HepG2 (cell line): ENCODE data around the gene STRBP. TPM values are rescaled to one million over a fixed set of nuclear protein-coding genes. Genes with fewer than 3 reads are reported as not detected.

Experiments used
- ATAC-seq: fragments of 200-7000 bp; cut with Tn5 transposase; 3 replicates; pipeline ENCODE4 v1.9.1; 2020; ENCODE audit warnings: mild to moderate bottlenecking, moderate library complexity
- BruUV-seq: library from RNA; stranded (reverse); fragments of 400-500 nt; replicated peaks from 2 replicates; lab custom pipeline; 2021; lab: Mats Ljungman, UMichigan
- CTCF ChIA-PET: fragments of 300-600 bp; formaldehyde crosslinking; extraction: SDS; loops from one replicate; lab custom pipeline; 2021; ENCODE audit warnings: low total read pairs, inconsistent platforms, low intra/inter-chr PET ratio; lab: Yijun Ruan, JAX
- POLR2A ChIA-PET: fragments of 350-600 bp; sonication (Branson Sonifier 250); formaldehyde crosslinking; loops from one replicate; lab custom pipeline; 2020; ENCODE audit warnings: antibody characterized with exemption, inconsistent platforms; lab: Yijun Ruan, JAX
- DNase-seq: peaks from one replicate; pipeline ENCODE4 v3.0.0-alpha.2; 2015; ENCODE audit warnings: low spot score
- FAIRE-seq: peaks from 3 replicates; lab custom pipeline; 2011; peaks lifted over from hg19 to GRCh38; lab: Jason Lieb, UNC
- H2AFZ ChIP-seq: one replicate; pipeline ENCODE4 v1.6.1; 2011; ENCODE audit warnings: low read length, inconsistent platforms
- H3K27ac ChIP-seq: fragments of 300-600 bp; 3 replicates; pipeline ENCODE4 v1.8.0; 2011; ENCODE audit warnings: mixed run types, mild to moderate bottlenecking, mixed read lengths, low read length, inconsistent platforms; ENCODE audit not compliant: insufficient read depth; ENCODE audit errors: extremely low read length
- H3K27me3 ChIP-seq, 2 experiments: fragments of 200-600 bp in 1 of 2; 2 replicates in 1 of 2; 3 replicates in 1 of 2; pipeline versions ENCODE4 v1.6.0 to v1.8.0; 2011; ENCODE audit warnings: low read length in 2 of 2, mild to moderate bottlenecking in 2 of 2, moderate library complexity in 2 of 2, inconsistent platforms in 1 of 2; ENCODE audit not compliant: insufficient read depth in 2 of 2, control insufficient read depth in 1 of 2
- H3K36me3 ChIP-seq, 2 experiments: fragments of 200-600 bp in 1 of 2; replicated peaks in 1 of 2; 2 replicates in 1 of 2; 3 replicates in 1 of 2; pipeline versions ENCODE4 v1.5.1 to v1.8.0; 2011; ENCODE audit warnings: low read length in 2 of 2, inconsistent platforms in 1 of 2; ENCODE audit not compliant: insufficient read depth in 2 of 2, control insufficient read depth in 1 of 2
- H3K4me1 ChIP-seq: 2 replicates; pipeline ENCODE4 v1.5.1; 2012; ENCODE audit warnings: low read length, inconsistent platforms; ENCODE audit not compliant: insufficient read depth
- H3K4me2 ChIP-seq: 2 replicates; pipeline ENCODE4 v1.6.0; 2011; ENCODE audit warnings: low read depth, low read length, inconsistent platforms
- H3K4me3 ChIP-seq, 3 experiments: fragments of 200-600 bp in 1 of 3; sonication (generic), shearing (Covaris generic) in 1 of 3; replicated peaks in 1 of 3; 2 replicates each; pipeline ENCODE4 v1.5.1; 2011 to 2016; ENCODE audit warnings: low read length in 3 of 3, inconsistent platforms in 2 of 3, low read depth in 2 of 3, mild to moderate bottlenecking in 2 of 3, control low read depth in 1 of 3, mixed read lengths in 1 of 3; ENCODE audit not compliant: insufficient read depth in 1 of 3
- H3K79me2 ChIP-seq: one replicate; pipeline ENCODE4 v1.6.1; 2011; ENCODE audit warnings: low read length, inconsistent platforms; ENCODE audit not compliant: insufficient read depth
- H3K9ac ChIP-seq: 2 replicates; pipeline ENCODE4 v1.6.0; 2011; ENCODE audit warnings: mild to moderate bottlenecking, low read depth, low read length, inconsistent platforms; ENCODE audit not compliant: insufficient read depth
- H3K9me3 ChIP-seq: 2 replicates; pipeline ENCODE4 v1.5.1; 2012; ENCODE audit warnings: mild to moderate bottlenecking, low read length
- H4K20me1 ChIP-seq: 2 replicates; pipeline ENCODE4 v1.6.0; 2011; ENCODE audit warnings: inconsistent platforms, mild to moderate bottlenecking, low read length, moderate library complexity; ENCODE audit not compliant: insufficient read depth
- AHR ChIP-seq: IDR thresholded peaks from 2 replicates; pipeline ENCODE4 v1.6.1; 2018; ENCODE audit warnings: missing genetic modification reagents, missing compliant biosample characterization
- BRCA1 ChIP-seq: sonication (generic); formaldehyde crosslinking; IDR thresholded peaks from 2 replicates; pipeline ENCODE4 v1.4.0; 2020; ENCODE audit warnings: missing genetic modification reagents
- GATAD1 ChIP-seq: IDR thresholded peaks from 2 replicates; pipeline ENCODE4 v1.6.1; 2016; ENCODE audit warnings: missing genetic modification reagents, missing compliant biosample characterization
- KDM5B ChIP-seq: sonication (generic); formaldehyde crosslinking; IDR thresholded peaks from 2 replicates; pipeline ENCODE4 v1.4.0; 2020; ENCODE audit warnings: missing genetic modification reagents, mild to moderate bottlenecking, borderline replicate concordance
- SMYD3 ChIP-seq: sonication (generic); formaldehyde crosslinking; IDR thresholded peaks from 2 replicates; pipeline ENCODE4 v1.8.1; 2023; ENCODE audit warnings: mild to moderate bottlenecking, missing genetic modification reagents
- SNRNP70 ChIP-seq: fragments of 200-400 bp; formaldehyde crosslinking; IDR thresholded peaks from 2 replicates; pipeline ENCODE4 v1.6.1; 2017; ENCODE audit warnings: mild to moderate bottlenecking, low read depth, low read length, moderate library complexity
- ZNF337 ChIP-seq: sonication (generic); formaldehyde crosslinking; IDR thresholded peaks from 2 replicates; pipeline ENCODE4 v1.5.1; 2020; ENCODE audit warnings: missing genetic modification reagents, low read depth, mild to moderate bottlenecking, borderline replicate concordance
- WGBS: methylation state at CpG from one replicate; pipeline ENCODE4 v1.1.6; 2017; ENCODE audit warnings: low lambda C conversion rate; 5-methylcytosine and 5-hydroxymethylcytosine counted together
- in situ Hi-C: cut with HindIII; loops from 2 replicates; pipeline ENCODE4 v1.10.0; 2017; ENCODE audit warnings: low pct_unique_long_range_greater_than_20kb; ENCODE audit not compliant: extremely low pct_ligation_motif_present
- intact Hi-C: fragments of 100-400 bp; cut with micrococcal nuclease; formaldehyde crosslinking; loops from one replicate; pipeline ENCODE4 v1.10.0; 2022; ENCODE audit not compliant: unreplicated experiment
- polyA plus RNA-seq, 8 experiments: library from polyadenylated mRNA; depleted of rRNA in 3 of 8; stranded (reverse) in 7 of 8; unstranded in 1 of 8; fragments of >200 nt; fragmentation: Illumina TruSeq in 4 of 8; extraction: Trizol in 4 of 8; gene quantifications; 2 replicates each; pipeline versions ENCODE4 v1.2.1 to v1.2.3, GENCODE V29; 2011 to 2016; ENCODE audit warnings: low read depth in 4 of 8, missing spikeins in 1 of 8, mixed read lengths in 1 of 8; ENCODE audit not compliant: insufficient read depth in 1 of 8
- total RNA-seq, 5 experiments: library from RNA; depleted of rRNA; stranded (reverse); fragments of >200 nt; fragmentation: Illumina TruSeq; extraction: Trizol; gene quantifications; 2 replicates each; pipeline ENCODE4 v1.2.3, GENCODE V29; 2016; ENCODE audit warnings: low read depth in 1 of 5
- TF ChIP-seq, protein P1 (sequence below): sonication (generic); formaldehyde crosslinking; IDR thresholded peaks from 2 replicates; pipeline ENCODE4 v1.4.0; 2020; ENCODE audit warnings: missing genetic modification reagents, borderline replicate concordance
- TF ChIP-seq, protein P2 (sequence below): sonication (generic); formaldehyde crosslinking; IDR thresholded peaks from 2 replicates; pipeline ENCODE4 v1.4.0; 2020; ENCODE audit warnings: missing genetic modification reagents, borderline replicate concordance

The STRBP gene
- total and polyA plus RNA-seq, 2 of the 13 experiments (the other 11 are each of a cell fraction or from before 2014, with no cell fraction given), result 14.5 to 38.5 TPM

DNA sequence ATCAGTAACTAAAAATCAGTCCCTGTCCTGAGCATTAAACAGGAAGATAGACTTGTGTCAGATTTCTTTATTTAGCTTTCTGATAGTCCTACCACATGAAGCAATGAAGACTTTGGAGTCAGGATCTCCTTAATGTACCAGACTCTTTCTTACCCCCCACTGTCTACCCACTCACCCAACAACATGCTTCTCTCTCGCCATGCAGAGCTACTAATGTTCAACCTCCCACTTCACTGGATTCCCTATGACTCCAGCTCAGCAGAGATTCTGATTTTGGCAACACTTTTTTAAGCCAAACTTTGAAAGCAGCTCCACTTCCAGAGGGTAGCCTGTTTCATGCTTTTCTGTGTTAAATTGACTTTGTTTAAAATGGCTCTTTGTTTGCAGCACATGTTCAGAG lies 184.1 kb downstream of the STRBP start:
- Histone ChIP-seq H3K27me3 (no peaks in the 10 kb centered on the region), H3K4me2 (no peak overlapping the region), H3K4me3 (no peak overlapping the region)
- TF ChIP-seq ZNF337 (CRISPR knock-in tag) (no peak), GATAD1 (CRISPR knock-in tag) (no peak), SMYD3 (no peak)
- TF ChIP-seq, all 625 proteins: peak for 0
- no peaks in the 10 kb centered on the region for H4K20me1 ChIP-seq
- in situ Hi-C loops (loop anchor here (5.0 kb wide), 2 partner anchors 143 to 268 kb away; no protein-coding TSS in a partner anchor), intact Hi-C loops (loop anchor here (10.0 kb wide), 1 partner anchor 241 kb away; no protein-coding TSS in a partner anchor)
- CTCF ChIA-PET, result no interaction called here
- H3K79me2 ChIP-seq, result no peaks in the 10 kb centered on the region
- FAIRE-seq, result no peak
- POLR2A ChIA-PET, result no interaction called here
- 100% methylated on average over 1 of the region's 1 CpG for WGBS
- H2AFZ ChIP-seq, result no peak overlapping the region
- H3K4me1 ChIP-seq, result peaks cover 43% of the 10 kb centered on the region
- no peak overlapping the region for H3K9ac ChIP-seq
- H3K9me3 ChIP-seq, result no peaks in the 10 kb centered on the region
- H3K36me3 ChIP-seq, result peaks cover 8 to 34% of the 10 kb centered on the region in 2 experiments; a peak in 4 of 5 replicates
- no peak for ATAC-seq
- no TSS peak for BruUV-seq
- no peak for DNase-seq
- H3K27ac ChIP-seq, result no peak overlapping the region

DNA sequence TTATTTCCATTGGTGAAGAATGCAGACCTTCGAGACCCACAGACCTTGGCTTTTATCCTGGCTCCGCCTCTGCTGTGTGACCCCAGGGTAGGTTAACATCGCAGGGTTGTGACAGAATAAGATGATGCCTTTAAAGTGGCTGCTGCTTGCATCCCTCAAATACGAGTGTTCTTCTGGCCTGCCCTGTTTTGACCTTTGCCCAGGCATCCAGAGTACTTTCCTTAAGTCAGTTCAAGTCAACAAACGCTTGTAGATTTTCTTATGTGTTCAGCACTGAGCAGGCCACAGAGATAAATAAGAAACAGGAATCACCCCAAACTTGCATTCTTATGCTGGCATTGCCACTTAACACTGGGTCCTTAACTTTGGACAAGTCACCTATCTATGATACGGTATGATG lies 184.7 kb downstream of the STRBP start:
- H3K9me3 ChIP-seq, result no peaks in the 10 kb centered on the region
- no peak for ATAC-seq
- CTCF ChIA-PET, result no interaction called here
- no peak for TF ChIP-seq KDM5B (CRISPR knock-in tag)
- TF ChIP-seq, protein P1, sequence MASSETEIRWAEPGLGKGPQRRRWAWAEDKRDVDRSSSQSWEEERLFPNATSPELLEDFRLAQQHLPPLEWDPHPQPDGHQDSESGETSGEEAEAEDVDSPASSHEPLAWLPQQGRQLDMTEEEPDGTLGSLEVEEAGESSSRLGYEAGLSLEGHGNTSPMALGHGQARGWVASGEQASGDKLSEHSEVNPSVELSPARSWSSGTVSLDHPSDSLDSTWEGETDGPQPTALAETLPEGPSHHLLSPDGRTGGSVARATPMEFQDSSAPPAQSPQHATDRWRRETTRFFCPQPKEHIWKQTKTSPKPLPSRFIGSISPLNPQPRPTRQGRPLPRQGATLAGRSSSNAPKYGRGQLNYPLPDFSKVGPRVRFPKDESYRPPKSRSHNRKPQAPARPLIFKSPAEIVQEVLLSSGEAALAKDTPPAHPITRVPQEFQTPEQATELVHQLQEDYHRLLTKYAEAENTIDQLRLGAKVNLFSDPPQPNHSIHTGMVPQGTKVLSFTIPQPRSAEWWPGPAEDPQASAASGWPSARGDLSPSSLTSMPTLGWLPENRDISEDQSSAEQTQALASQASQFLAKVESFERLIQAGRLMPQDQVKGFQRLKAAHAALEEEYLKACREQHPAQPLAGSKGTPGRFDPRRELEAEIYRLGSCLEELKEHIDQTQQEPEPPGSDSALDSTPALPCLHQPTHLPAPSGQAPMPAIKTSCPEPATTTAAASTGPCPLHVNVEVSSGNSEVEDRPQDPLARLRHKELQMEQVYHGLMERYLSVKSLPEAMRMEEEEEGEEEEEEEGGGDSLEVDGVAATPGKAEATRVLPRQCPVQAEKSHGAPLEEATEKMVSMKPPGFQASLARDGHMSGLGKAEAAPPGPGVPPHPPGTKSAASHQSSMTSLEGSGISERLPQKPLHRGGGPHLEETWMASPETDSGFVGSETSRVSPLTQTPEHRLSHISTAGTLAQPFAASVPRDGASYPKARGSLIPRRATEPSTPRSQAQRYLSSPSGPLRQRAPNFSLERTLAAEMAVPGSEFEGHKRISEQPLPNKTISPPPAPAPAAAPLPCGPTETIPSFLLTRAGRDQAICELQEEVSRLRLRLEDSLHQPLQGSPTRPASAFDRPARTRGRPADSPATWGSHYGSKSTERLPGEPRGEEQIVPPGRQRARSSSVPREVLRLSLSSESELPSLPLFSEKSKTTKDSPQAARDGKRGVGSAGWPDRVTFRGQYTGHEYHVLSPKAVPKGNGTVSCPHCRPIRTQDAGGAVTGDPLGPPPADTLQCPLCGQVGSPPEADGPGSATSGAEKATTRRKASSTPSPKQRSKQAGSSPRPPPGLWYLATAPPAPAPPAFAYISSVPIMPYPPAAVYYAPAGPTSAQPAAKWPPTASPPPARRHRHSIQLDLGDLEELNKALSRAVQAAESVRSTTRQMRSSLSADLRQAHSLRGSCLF (CRISPR knock-in tag), result no peak
- TF ChIP-seq BRCA1 (CRISPR knock-in tag), result no peak
- TF ChIP-seq AHR (CRISPR knock-in tag), result no peak
- TF ChIP-seq SNRNP70, result no peak
- TF ChIP-seq, protein P2, sequence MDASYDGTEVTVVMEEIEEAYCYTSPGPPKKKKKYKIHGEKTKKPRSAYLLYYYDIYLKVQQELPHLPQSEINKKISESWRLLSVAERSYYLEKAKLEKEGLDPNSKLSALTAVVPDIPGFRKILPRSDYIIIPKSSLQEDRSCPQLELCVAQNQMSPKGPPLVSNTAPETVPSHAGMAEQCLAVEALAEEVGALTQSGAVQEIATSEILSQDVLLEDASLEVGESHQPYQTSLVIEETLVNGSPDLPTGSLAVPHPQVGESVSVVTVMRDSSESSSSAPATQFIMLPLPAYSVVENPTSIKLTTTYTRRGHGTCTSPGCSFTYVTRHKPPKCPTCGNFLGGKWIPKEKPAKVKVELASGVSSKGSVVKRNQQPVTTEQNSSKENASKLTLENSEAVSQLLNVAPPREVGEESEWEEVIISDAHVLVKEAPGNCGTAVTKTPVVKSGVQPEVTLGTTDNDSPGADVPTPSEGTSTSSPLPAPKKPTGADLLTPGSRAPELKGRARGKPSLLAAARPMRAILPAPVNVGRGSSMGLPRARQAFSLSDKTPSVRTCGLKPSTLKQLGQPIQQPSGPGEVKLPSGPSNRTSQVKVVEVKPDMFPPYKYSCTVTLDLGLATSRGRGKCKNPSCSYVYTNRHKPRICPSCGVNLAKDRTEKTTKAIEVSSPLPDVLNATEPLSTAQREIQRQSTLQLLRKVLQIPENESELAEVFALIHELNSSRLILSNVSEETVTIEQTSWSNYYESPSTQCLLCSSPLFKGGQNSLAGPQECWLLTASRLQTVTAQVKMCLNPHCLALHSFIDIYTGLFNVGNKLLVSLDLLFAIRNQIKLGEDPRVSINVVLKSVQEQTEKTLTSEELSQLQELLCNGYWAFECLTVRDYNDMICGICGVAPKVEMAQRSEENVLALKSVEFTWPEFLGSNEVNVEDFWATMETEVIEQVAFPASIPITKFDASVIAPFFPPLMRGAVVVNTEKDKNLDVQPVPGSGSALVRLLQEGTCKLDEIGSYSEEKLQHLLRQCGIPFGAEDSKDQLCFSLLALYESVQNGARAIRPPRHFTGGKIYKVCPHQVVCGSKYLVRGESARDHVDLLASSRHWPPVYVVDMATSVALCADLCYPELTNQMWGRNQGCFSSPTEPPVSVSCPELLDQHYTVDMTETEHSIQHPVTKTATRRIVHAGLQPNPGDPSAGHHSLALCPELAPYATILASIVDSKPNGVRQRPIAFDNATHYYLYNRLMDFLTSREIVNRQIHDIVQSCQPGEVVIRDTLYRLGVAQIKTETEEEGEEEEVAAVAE (CRISPR knock-in tag), result no peak

More for the DNA sequence above, 184.7 kb downstream of the STRBP start:
- no peak for FAIRE-seq
- in situ Hi-C loops, result loop anchor here (5.0 kb wide), 2 partner anchors 144 to 269 kb away; no protein-coding TSS in a partner anchor
- 75% methylated on average over 6 of the region's 6 CpGs for WGBS
- Histone ChIP-seq H3K4me3 (no peak overlapping the region), H3K9ac (no peak overlapping the region), H3K36me3 (peaks cover 8 to 38% of the 10 kb centered on the region in 2 experiments; a peak in 4 of 5 replicates), H3K79me2 (no peaks in the 10 kb centered on the region), H3K4me2 (no peak overlapping the region), H3K27me3 (no peaks in the 10 kb centered on the region), H3K27ac (no peak overlapping the region), H3K4me1 (peaks cover 40% of the 10 kb centered on the region), H4K20me1 (no peaks in the 10 kb centered on the region), H2AFZ (no peak overlapping the region)
- POLR2A ChIA-PET, result no interaction called here
- intact Hi-C loops, result loop anchor here (10.0 kb wide), 1 partner anchor 241 kb away; no protein-coding TSS in a partner anchor
- no TSS peak for BruUV-seq
- no peak for DNase-seq
